GM08714 (cell line): ENCODE results near the gene LIAS.

Experiments used
- H3K4me3 ChIP-seq: fragments of 200-500 bp; sonication (Bioruptor generic); 2 replicates; pipeline ENCODE4 v1.5.1; 2014; ENCODE audit warnings: mild to moderate bottlenecking, low read length, inconsistent platforms
- ZNF274 ChIP-seq: IDR thresholded peaks from 2 replicates; pipeline ENCODE4 v1.6.1; 2012; ENCODE audit warnings: mild to moderate bottlenecking, low read depth, low read length

Gene LIAS

DNA sequence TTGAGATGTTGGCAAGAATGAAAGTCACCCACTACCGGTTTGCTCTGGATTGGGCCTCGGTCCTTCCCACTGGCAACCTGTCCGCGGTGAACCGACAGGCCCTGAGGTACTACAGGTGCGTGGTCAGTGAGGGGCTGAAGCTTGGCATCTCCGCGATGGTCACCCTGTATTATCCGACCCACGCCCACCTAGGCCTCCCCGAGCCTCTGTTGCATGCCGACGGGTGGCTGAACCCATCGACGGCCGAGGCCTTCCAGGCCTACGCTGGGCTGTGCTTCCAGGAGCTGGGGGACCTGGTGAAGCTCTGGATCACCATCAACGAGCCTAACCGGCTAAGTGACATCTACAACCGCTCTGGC lies 12.4 kb upstream of the LIAS start:
- TF ChIP-seq ZNF274 = no peak
- no peak overlapping the region; the same call in 1 of the 2 replicates for H3K4me3 ChIP-seq

DNA sequence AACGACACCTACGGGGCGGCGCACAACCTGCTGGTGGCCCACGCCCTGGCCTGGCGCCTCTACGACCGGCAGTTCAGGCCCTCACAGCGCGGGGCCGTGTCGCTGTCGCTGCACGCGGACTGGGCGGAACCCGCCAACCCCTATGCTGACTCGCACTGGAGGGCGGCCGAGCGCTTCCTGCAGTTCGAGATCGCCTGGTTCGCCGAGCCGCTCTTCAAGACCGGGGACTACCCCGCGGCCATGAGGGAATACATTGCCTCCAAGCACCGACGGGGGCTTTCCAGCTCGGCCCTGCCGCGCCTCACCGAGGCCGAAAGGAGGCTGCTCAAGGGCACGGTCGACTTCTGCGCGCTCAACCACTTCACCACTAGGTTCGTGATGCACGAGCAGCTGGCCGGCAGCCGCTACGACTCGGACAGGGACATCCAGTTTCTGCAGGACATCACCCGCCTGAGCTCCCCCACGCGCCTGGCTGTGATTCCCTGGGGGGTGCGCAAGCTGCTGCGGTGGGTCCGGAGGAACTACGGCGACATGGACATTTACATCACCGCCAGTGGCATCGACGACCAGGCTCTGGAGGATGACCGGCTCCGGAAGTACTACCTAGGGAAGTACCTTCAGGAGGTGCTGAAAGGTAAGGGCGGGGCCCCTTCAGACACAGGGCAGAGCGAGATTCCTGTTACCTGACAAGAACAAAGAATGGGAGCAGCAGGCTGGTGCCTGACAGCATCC lies 11.8 kb upstream of the LIAS start:
- TF ChIP-seq ZNF274 = no peak
- H3K4me3 ChIP-seq = peak overlapping the region; percentile 1; the same call in 1 of the 2 replicates

DNA sequence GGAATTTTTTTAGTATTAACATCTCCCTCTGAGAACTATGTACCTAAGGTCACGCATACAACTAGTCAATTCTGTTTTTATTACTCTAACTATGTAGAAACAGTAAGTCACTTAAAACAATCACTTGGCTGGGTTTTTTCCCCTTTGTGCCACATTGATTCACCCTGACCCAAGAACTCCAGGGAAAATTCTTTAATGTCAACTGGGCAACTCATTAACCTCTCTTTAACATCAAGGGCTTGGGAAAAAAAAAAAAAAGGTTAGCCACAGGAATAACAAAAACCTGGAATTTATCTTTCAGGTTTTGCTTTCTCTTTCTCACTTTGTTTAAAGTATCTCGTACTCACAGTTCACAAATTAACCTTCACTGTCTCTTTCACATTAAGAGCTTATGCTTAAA lies 8.2 kb upstream of the LIAS start:
- TF ChIP-seq ZNF274 = no peak

DNA sequence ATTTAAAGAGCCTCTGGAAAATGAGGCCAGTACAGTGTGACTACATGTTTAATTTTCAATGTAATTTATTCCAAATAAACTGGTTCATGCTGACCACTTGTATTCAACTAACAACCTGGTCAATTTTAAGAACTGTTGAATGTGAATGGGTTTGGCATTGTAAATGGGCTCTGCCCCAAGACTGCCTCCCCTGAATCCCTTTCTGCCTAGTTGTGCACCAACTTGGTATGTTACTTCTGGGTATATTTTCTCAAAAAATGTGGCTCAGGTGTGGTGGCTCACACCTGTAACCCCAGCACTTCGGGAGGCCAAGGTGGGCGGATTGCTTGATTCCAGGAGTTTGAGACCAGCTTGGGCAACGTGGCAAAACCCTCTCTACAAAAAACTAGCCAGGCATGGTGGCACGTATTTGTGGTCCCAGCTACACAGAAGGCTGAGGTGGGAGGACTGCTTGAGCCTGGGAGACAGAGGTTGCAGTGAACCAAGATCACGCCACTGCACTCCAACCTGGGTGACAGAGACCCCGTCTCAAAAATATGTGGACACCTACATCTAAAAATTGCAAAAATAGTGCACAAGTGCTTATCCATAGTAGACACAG lies 7.3 kb upstream of the LIAS start:
- H3K4me3 ChIP-seq = no peak overlapping the region
- TF ChIP-seq ZNF274 = no peak

More for the DNA sequence above, 8.2 kb upstream of the LIAS start:
- no peak overlapping the region for H3K4me3 ChIP-seq

DNA sequence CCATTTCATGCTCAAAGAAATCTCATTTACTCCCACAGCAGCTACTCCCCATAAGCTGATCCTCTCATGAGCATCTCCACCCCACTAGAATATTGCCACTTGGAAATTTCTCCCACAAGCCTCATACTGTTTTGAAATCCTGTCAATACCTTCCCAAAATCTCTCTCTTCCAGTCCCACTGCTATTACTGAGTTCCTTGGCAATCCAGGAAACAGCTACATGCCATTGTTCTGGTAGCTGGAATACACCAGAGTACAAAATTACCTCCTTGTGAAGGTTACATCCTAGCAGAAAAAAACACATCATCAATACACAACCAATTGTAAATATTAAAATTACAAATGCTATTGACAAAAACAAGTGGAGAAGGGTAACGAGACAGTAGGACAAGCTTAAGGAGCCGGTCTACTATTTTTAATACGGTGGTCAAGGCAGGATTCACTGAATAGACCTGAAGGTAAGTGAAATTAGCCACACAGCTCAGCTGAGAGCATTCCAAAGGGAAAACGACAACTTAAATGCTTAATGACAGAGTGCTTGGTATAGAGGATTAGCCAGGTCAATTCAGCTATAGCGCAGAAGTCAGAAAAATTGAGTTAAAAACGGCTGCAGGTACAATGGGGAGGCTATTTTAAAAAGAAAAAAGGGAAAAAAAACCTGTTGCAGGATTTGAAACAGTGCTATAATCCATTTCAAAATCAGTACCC lies 6.5 kb upstream of the LIAS start:
- no peak overlapping the region for H3K4me3 ChIP-seq
- no peak for TF ChIP-seq ZNF274

DNA sequence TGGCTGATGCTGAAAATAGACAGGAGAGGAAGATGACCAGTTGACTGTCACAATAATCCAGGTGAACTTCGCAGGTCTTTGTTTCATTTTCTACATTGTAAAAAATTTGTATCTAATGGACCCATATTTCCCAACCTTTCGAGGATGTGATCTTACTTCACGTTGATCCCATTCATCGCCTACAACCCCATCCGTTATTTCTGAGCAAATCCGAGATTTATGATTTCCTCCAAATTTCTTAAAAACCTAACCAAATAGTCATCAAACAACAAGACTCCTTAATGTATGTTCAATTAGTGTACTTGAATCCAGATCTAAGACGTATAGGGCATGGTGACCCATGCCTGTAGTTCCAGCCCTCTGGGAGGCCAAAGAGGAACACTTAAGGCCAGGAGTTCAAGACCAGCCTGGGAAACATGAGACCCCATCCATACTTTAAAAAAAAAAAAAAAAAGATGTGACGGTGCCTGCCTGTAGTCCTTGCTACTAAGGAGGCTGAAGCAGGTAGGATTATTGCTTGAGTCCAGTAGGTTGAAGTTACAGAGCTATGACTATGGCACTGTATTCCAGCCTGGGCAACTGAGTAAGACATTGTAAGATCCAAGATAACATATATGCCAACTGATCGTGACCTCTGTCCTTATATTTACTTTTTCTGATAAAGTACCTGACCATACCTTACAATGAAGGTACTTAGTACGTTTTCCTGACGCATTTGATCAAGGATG lies 5.8 kb upstream of the LIAS start:
- H3K4me3 ChIP-seq = no peak overlapping the region

DNA sequence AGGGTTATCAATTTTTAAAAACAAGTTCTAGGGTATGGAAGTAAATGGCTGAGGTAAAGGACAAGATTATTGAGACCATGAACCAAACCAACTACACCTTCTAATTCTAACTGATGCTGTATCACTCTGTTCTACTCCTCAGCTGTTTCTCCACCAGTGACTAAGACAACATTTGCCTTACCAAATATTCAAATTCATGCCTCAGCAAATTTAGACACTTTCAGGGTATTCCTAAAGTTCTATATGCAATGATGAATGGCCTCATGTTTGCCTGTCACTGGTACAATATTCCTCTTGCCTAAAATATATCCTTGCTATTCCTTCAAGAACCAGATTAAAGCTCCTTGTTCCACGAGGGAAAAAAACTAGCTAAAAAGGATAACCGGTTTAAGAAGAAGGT lies 5.1 kb upstream of the LIAS start:
- TF ChIP-seq ZNF274 = no peak
- H3K4me3 ChIP-seq = no peak overlapping the region

More for the DNA sequence above, 5.8 kb upstream of the LIAS start:
- no peak for TF ChIP-seq ZNF274

DNA sequence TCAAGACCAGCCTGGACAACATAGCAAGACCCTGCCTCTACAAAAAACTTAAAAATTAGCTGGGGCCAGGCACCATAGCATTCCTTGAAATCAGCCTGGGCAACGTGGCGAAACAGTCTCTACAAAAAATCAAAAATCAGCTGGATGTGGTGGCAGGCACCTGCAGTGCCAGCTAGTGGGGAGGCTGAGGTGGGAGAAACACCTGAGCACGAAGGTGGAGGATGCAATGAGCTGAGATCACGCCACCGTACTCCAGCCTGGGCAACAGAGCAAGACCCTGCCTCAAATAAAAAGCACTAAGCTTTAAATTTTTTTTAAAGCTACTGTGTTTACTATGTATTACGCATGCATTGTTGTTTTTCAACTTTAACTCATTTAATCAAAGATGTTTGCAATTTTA lies 3.4 kb upstream of the LIAS start:
- no peak for TF ChIP-seq ZNF274
- no peak overlapping the region for H3K4me3 ChIP-seq

DNA sequence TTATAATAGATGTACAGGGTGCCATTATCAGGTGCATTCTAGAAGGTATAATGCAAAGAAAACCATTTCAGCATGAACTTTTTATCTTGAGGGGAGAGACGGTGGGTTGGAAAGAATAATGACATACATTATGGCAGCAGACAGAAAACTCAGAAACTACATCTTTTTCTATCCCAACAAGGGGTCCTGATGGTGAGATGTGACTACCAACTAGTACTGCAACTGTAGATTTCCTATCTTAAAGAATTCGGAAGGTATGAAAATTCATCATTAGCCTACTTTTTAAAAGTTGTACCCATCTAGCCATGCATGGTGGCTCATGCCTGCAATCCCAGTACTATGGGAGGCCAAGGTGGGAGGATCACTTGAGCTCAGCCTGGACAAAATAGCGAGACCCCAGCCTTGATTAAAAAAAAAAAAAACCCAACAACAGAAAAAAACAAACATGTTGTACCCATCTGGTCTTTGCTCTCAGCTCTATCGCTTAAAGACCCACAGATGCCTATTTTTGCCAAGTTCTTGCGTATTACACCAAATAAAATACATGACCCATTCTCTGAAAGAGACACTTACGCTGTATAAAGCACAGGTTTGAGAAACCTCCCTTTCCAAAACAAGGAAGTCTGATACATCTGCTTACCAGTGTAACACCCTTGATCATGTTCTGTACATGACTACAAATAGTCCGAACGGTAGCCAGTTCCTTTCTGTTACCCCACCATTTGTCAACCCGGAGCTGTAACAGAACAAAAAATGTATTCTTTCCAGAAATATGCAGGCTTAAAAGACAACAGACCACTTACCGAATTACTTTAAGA lies 1.7 kb upstream of the LIAS start:
- TF ChIP-seq ZNF274 = no peak
- peak overlapping the region; percentile 71 for H3K4me3 ChIP-seq

DNA sequence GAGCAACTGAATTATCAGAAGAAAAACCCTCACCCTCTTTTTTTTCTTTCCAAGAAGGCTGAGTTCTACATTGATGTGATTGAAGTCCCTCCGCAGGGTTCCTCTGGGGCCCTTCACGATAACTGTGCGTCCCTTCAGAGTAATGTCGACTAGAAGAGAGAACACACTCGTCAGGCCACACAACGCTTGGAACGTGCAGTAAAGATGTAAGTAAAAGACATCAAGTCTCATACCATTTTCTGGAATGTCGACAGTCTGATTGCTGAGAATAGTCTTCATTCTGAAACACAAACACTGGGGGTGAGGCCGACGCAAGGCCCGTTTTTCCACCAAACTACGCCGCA lies 723 bp upstream of the LIAS start:
- peak overlapping the region; percentile 71 for H3K4me3 ChIP-seq

DNA sequence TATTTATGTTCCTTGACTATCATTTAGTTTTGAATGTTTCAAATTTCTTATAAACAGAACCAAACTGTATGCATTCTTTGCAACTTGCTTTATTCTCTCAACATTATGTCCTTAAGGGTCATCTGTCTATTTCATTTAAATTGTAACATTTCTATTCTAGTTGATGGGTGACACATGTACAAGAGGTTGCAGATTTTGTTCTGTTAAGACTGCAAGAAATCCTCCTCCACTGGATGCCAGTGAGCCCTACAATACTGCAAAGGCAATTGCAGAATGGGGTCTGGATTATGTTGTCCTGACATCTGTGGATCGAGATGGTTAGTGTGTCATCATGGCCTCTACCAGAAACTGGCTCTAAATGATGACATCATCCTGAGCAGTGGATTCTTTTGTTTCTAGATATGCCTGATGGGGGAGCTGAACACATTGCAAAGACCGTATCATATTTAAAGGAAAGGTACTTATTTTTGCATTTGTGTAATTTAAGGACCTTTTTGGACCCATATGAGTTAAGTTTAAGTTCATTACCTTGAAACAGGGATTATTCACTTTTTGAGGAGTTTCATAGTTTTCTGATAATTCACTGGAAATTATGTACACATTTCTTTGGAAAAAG lies 6.1 kb downstream of the LIAS start:
- no peak overlapping the region for H3K4me3 ChIP-seq
- no peak for TF ChIP-seq ZNF274

DNA sequence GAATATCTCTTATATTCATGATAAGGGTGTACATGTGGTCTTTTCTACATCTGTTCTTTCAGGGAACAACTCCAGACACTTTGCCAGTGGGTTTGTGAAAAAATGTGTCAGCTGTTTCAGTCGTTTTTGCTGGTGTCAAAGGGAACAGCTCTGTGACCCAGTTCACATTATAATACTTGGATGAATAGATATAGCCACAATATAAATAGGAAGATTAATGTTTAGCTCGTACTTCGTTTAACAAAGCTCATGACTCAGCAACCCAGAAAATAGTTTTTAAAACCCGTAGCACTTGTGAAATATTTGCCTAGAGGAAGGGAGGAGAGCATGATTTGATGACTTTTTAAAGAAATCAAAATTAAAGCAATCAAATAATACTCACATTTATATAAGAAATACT lies 7.9 kb downstream of the LIAS start:
- no peak overlapping the region for H3K4me3 ChIP-seq
- TF ChIP-seq ZNF274 = no peak

DNA sequence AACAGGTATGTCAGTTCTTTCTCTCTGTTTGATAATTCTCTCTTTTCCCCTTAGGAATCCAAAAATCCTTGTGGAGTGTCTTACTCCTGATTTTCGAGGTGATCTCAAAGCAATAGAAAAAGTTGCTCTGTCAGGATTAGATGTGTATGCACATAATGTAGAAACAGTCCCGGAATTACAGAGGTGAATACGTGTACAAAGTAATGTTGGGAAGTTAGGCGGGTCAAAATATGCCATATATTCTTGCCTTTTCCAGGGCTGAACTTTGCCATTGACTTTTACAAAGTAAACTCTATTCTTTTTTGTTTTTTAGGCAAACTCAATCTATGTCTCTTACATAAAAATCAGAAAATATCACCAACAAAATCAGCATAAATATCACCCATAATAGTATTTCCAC lies 8.6 kb downstream of the LIAS start:
- TF ChIP-seq ZNF274 = no peak
- H3K4me3 ChIP-seq = no peak overlapping the region
